Motor neuron (in vitro differentiated cells): ENCODE results near the gene CWC22. TPM values are rescaled to one million over a fixed set of nuclear protein-coding genes. Genes with fewer than 3 reads are reported as not detected.

Experiments
- ATAC-seq, 8 experiments: fragments of 200-7000 bp; cut with Tn5 transposase; replicated peaks in 6 of 8; 2 replicates each; pipeline ENCODE4 v1.8.0; 2021; ENCODE audit warnings: mild to moderate bottlenecking in 8 of 8, moderate library complexity in 8 of 8
- H3K27ac ChIP-seq, 2 donors: fragments of 250-450 bp; sonication (Bioruptor Pico); 2 replicates each; pipeline ENCODE4 v1.9.0; 2021; ENCODE audit warnings: antibody characterized with exemption in 2 of 2, mild to moderate bottlenecking in 2 of 2, moderate library complexity in 1 of 2
- H3K4me1 ChIP-seq, 2 donors: fragments of 250-450 bp; sonication (Bioruptor Pico); replicated peaks in 1 of 2; 2 replicates each; pipeline ENCODE4 v1.6.1; 2021; ENCODE audit warnings: antibody characterized with exemption in 2 of 2, mild to moderate bottlenecking in 2 of 2, moderate library complexity in 1 of 2
- H3K4me3 ChIP-seq, 5 donors: fragments of 250-450 bp; sonication (Bioruptor Pico); 2 replicates each; pipeline ENCODE4 v1.9.0; 2021; ENCODE audit warnings: antibody characterized with exemption in 5 of 5, mild to moderate bottlenecking in 5 of 5, moderate library complexity in 4 of 5
- WGBS, 10 experiments: fragments of 450-650 bp; shearing (Covaris generic); methylation state at CpG; one replicate each; pipeline ENCODE4 v1.0.0; 2022; 5-methylcytosine and 5-hydroxymethylcytosine counted together
- in situ Hi-C, 9 experiments: fragments of 400-800 bp; cut with MboI; loops; one replicate each; pipeline ENCODE4 v1.15.0; 2021; ENCODE audit warnings: low sequenced_read_pairs in 9 of 9, low pct_unique_long_range_greater_than_20kb in 2 of 9; ENCODE audit not compliant: unreplicated experiment in 9 of 9
- total RNA-seq, 8 experiments: library from RNA; unstranded; fragments of 300-600 nt; gene quantifications; 2 replicates each; pipeline versions ENCODE4 v1.2.3 to v1.2.4, GENCODE V29; 2022

CWC22 gene
- total RNA-seq, 8 experiments from 2014 or later: 15.1 to 25.9 (median 19.7) TPM

GRCh38 chr2:179999000-179999399 lies 8.1 kb downstream of the CWC22 start:
- in situ Hi-C loops: no loop called here
- Histone ChIP-seq H3K27ac (no peak overlapping the region), H3K4me3 (no peak overlapping the region), H3K4me1 (peaks cover 0 to 2% of the 10 kb centered on the region in 2 donors)
- peak in 2 of 8 experiments; percentile 56 to 91 for ATAC-seq
- WGBS, 10 experiments: 7 to 100% (median 90%) methylated on average over 2 to 4 of the region's 4 CpGs

- Histone ChIP-seq H3K27ac (no peak overlapping the region), H3K4me3 (no peak overlapping the region), H3K4me1 (peaks cover 0 to 2% of the 10 kb centered on the region in 2 donors)
- 74 to 100% (median 93%) methylated on average over 2 to 4 of the region's 4 CpGs for WGBS, 10 experiments
- in situ Hi-C loops: no loop called here
- ATAC-seq: no peak
These were observed 11.2 kb downstream of the CWC22 start for GRCh38 chr2:179995741-179996515.

- in situ Hi-C loops: no loop called here
- WGBS, 10 experiments: 65 to 100% (median 91%) methylated on average over 1 to 4 of the region's 4 CpGs; no CpG with 5 or more reads in 2 of the 10 experiments
- no peak overlapping the region for H3K4me3 ChIP-seq
These were observed 15.8 kb downstream of the CWC22 start for GRCh38 chr2:179991344-179991743.

GRCh38 chr2:179990676-179991317 lies 16.3 kb downstream of the CWC22 start:
- no peak for ATAC-seq
- Histone ChIP-seq H3K4me1 (no peaks in the 10 kb centered on the region), H3K4me3 (no peak overlapping the region), H3K27ac (no peak overlapping the region)
- 49 to 100% (median 73%) methylated on average over 3 to 5 of the region's 5 CpGs for WGBS, 10 experiments
- in situ Hi-C loops: no loop called here

More at GRCh38 chr2:179991344-179991743, 15.8 kb downstream of the CWC22 start:
- peak in 1 of 8 experiments; percentile 71 for ATAC-seq
- H3K27ac ChIP-seq: no peak overlapping the region
- no peaks in the 10 kb centered on the region for H3K4me1 ChIP-seq

- no peak for ATAC-seq
- Histone ChIP-seq H3K4me3 (no peak overlapping the region), H3K4me1 (no peaks in the 10 kb centered on the region), H3K27ac (no peak overlapping the region)
- in situ Hi-C loops: no loop called here
- WGBS, 10 experiments: 20 to 100% (median 90%) methylated on average over 1 of the region's 1 CpG; no CpG with 5 or more reads in 5 of the 10 experiments
These were observed 19.2 kb downstream of the CWC22 start for GRCh38 chr2:179987916-179988315.

- 91 to 100% (median 100%) methylated on average over 1 to 5 of the region's 5 CpGs for WGBS, 10 experiments
These were observed 21.8 kb downstream of the CWC22 start for GRCh38 chr2:179985163-179985820.

GRCh38 chr2:179983250-179983932 lies 23.7 kb downstream of the CWC22 start:
- H3K4me1 ChIP-seq: no peaks in the 10 kb centered on the region
- in situ Hi-C loops: no loop called here
- WGBS, 10 experiments: 20 to 100% (median 85%) methylated on average over 1 of the region's 1 CpG; no CpG with 5 or more reads in 4 of the 10 experiments
- no peak overlapping the region for H3K4me3 ChIP-seq
- H3K27ac ChIP-seq: no peak overlapping the region
- ATAC-seq: no peak

More at GRCh38 chr2:179985163-179985820, 21.8 kb downstream of the CWC22 start:
- in situ Hi-C loops: no loop called here
- H3K27ac ChIP-seq: no peak overlapping the region
- no peaks in the 10 kb centered on the region for H3K4me1 ChIP-seq
- ATAC-seq: no peak
- no peak overlapping the region for H3K4me3 ChIP-seq

GRCh38 chr2:179981085-179981484 lies 26.0 kb downstream of the CWC22 start:
- H3K4me1 ChIP-seq: no peaks in the 10 kb centered on the region
- H3K4me3 ChIP-seq: no peak overlapping the region
- no peak for ATAC-seq
- H3K27ac ChIP-seq: no peak overlapping the region
- in situ Hi-C loops: no loop called here
- WGBS, 10 experiments: 58 to 100% (median 90%) methylated on average over 1 of the region's 1 CpG; no CpG with 5 or more reads in 1 of the 10 experiments

GRCh38 chr2:179974761-179975160 lies 32.3 kb downstream of the CWC22 start:
- in situ Hi-C loops: no loop called here
- WGBS, 10 experiments: 88 to 100% (median 93%) methylated on average over 1 to 5 of the region's 5 CpGs; no CpG with 5 or more reads in 3 of the 10 experiments
- ATAC-seq: peak in 3 of 8 experiments; percentile 44 to 61 (median 54)

GRCh38 chr2:179966778-179967394 lies 40.2 kb downstream of the CWC22 start:
- in situ Hi-C loops: no loop called here
- Histone ChIP-seq H3K4me3 (no peak overlapping the region), H3K4me1 (no peaks in the 10 kb centered on the region), H3K27ac (no peak overlapping the region)
- no peak for ATAC-seq
- WGBS, 10 experiments: 47 to 100% (median 70%) methylated on average over 2 to 3 of the region's 3 CpGs; no CpG with 5 or more reads in 1 of the 10 experiments

More at GRCh38 chr2:179974761-179975160, 32.3 kb downstream of the CWC22 start:
- Histone ChIP-seq H3K4me1 (no peaks in the 10 kb centered on the region), H3K27ac (no peak overlapping the region), H3K4me3 (no peak overlapping the region)

- Histone ChIP-seq H3K4me3 (no peak overlapping the region), H3K27ac (no peak overlapping the region), H3K4me1 (no peaks in the 10 kb centered on the region)
- in situ Hi-C loops: no loop called here
- 93 to 100% (median 95%) methylated on average over 4 to 7 of the region's 7 CpGs for WGBS, 10 experiments
- no peak for ATAC-seq
These were observed 41.5 kb downstream of the CWC22 start for GRCh38 chr2:179965291-179966258.
